ENCODE data around the gene PEMT.

The PEMT gene

GRCh38 chr17:17605083-17605728, 13.7 kb upstream of the PEMT start:
- no peak for DNase-seq

DNA sequence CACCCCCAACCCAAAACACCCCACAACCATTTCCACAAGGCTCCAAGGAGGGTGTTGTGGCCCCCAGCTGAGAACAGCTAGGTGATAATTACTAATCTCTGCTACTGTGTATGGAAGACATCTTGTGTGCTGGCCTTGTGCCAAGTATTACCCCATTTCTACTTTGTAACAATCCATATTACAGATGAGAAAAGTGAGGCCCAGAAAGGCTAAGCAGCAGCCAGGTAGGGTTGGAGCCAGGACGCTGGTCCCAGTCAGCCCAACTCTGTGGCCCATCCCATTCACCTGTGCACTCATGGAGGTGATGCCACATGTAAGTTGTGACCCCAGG, 12.4 kb upstream of the PEMT start:
- no peak for DNase-seq

DNA sequence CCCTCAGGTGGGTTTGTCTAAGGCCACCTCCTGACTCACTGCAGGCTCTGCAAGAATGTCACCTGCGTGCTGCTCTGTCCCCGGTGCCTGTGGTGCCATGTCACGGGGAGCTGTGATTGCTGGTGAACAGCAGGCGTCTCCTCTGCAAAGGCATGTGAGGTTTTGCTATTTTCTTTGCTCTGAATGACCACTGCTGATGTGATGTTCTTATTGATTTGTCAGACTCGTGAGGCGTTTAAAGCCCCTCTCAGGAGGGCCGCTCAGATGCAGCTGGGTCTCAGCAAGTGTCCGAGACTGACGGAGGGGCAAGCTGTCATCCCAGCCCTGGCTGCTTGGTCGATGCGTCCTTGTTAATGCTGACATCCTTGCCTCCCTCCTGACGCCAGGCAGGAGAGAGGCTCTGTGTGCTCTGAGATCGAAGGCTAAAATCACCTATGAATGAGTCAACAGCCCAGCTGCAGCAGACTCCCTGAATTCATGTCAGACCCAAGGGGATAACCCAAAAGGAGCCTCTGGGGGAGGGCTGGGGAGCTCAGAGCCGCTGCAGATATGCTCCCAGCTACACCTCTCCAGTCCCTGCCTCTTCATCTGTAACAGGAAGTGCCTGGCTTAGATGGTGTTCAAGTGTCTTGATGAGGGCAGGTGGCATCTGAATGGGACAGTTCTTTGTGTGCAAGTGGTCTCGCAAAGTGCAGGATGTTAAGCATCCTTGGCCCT, 11.8 kb upstream of the PEMT start:
- no peak for DNase-seq

- DNase-seq: no peak
These were observed 8.5 kb upstream of the PEMT start for GRCh38 chr17:17599965-17600364.

DNA sequence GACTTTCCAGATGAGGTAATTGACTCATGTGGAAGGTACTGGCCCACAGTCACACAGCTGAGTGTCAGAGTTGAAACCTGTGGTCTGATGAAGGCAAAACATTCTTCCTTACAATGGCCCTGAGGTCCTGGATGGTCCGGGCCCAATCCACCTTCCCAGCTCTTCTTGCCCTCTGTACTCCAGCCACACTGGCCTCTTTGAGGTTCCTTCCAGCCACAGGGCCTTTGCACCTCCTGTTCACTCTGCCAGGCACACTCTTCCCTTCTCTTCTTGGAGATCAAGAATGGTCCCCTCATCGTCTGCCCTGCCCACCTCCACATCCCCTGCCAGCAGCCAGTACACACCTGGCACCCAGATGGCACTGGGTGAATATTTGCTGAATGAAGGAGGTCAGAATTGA, 6.5 kb upstream of the PEMT start:
- no peak for DNase-seq

DNA sequence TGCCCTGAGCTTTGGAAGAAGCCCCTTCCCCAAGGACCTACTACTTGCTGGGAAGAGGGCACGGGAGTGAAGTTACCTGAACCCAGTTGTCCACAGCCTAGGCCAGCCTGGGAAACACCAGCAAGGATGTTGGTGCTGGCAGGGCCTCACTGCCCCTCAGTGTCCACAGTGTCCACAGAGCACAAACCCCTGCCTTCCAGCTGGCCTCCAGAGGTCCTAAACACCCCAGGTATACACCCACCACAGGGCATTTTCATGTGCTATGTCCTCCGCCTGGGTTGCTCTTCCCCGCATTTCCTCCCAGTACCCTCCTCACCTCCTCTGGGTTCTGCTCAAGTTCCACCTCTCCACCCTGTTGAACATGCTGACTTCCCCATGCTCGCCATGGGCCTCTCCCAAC, 4.2 kb upstream of the PEMT start:
- no peak for DNase-seq

DNA sequence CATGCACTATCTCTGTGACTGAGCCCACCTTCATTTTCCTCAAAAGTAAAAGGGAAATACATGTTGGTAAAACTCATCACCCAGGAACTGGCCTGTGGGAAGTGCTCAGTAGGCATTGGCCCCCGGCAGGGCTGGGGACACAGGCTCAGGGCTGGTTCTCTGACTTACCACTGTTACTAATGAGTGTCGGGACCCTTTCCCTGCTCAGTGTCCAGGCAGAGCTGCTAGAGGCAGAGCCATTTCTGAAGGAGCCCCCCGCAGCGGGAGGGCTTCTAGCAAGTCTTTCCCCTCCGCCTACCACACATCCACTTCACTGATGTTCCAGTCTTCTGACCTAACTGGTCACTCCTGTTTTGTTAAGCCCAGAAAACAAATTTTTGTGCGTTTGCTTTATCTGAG, 1.7 kb upstream of the PEMT start:
- no peak for DNase-seq

DNA sequence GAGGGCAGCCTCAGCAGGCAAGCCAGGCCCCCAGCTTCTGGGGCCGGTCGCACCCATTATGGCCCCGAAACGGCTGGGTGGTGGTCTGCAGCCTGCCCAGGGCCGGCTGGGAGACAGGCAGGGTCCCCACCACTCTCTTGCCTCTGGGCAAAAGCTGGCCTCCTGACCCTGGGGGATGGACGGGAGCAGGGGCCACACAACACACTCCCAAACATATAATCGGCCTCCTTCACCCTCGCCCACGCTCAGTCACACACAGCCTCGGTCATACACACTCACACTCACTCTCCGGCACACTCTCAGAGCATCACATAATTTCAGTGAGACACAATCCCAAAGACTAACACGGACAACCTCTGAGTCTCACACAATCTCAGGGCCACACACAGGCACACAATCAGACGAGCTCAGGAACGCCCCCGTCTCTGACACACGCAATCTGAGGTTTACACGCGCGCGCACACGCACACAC, 589 bp downstream of the PEMT start:
- DNase-seq: no peak

DNA sequence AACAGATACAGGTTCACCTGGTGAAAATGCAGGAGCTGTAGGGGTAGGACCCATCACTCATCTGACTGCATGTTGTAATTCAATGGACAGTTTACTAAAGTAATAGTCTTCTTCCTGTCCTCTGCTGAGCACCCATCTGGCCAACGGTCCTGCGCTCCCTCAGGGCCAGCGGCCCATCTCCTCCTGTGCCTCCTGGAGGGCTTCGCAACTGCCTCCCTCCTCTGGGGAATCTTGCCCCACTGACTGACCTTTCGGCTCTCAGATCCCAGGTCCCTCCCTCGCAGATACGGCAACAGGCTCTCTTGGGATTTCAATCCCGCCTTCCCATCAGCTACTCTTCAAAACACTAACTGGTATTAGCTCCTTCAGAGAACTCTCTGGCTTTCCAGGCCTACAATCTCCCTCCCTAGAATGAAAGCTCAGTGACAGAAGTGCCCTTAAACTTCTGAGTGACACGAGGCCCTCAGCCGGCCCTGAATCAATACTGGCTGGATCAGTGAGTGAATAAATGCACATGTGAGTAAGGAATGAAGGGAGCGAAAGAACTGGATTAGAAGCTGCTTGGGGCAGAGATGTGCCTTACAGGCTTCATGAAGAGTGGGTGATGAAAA, 1.3 kb downstream of the PEMT start:
- DNase-seq: no peak

DNA sequence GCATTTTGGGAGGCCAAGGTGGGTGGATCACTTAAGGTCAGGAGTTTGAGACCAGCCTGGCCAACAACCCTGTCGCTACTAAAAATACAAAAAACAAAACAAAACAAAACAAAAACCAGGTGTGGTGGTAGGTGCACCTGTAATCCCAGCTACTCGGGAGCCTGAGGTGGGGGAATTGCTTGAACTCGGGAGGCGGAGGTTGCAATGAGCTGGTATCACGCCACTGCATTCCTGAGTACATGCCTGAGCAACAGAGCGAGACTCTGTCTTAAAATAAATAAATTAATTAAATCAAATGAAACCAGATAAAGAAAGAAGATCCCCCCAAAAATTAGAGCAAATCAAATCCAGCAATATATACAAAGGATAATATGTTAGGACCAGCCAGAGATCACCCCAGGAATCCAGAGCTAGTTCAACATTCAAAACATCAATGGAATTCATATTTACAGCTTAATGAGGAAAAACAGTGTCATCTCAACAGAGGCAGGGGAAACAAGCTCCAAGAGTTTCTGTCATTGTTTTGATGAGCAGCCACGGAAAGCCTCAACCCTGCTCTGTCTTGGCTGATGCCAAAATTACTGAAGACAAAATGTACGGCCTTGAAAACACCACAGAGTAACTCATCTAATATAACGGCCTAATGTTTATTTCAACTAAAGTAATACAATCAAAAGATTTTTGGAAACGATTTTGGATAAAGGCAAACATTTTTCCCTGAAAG, 3.7 kb downstream of the PEMT start:
- no peak for DNase-seq

- no peak for DNase-seq
These were observed 9.1 kb downstream of the PEMT start for GRCh38 chr17:17582372-17582771.

DNA sequence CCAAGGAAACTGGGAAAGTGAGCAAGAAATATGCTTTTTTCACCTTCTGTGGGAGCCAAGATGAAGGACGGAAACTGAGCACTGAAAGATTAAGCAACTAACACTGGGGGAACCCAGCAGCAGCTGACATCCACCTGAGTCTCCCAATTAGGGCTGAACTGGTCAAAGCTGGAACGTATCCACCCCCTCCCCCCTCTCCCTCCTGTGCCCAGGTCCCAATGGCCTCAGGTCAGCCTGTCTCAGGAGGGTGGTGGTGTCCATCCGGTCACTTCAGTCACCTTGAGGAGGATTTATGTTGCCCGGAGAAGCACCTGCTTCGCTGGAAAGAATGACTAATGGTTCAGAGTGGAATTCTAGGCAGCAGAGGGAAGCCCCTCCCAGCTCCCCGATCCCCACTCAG, 10.0 kb downstream of the PEMT start:
- DNase-seq: no peak

- no peak for DNase-seq
These were observed 10.6 kb downstream of the PEMT start for GRCh38 chr17:17580662-17581470.

DNA sequence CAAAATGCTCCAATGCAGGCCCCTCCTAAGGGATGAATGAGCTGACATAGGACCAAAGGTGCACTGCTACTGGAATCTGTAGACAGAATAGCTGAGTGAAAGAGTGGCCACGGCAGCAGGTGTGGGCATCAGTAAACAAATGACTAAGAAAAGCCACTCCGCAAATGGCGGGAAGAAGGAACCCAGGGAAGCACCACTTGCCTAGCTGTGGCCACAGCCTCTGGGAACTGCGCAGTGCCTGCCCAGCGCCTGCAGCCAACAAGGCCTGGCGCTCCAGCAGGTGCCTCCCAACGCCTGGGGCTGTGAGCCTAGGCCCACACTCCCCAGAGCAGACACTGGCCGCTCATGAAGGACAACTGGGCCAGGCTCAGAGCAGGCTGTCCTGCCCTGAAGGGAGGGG, 11.8 kb downstream of the PEMT start:
- DNase-seq: no peak

- DNase-seq: no peak
These were observed 14.1 kb downstream of the PEMT start for GRCh38 chr17:17577373-17577772.

- no peak for DNase-seq
These were observed 14.7 kb downstream of the PEMT start for GRCh38 chr17:17576772-17577234.

DNA sequence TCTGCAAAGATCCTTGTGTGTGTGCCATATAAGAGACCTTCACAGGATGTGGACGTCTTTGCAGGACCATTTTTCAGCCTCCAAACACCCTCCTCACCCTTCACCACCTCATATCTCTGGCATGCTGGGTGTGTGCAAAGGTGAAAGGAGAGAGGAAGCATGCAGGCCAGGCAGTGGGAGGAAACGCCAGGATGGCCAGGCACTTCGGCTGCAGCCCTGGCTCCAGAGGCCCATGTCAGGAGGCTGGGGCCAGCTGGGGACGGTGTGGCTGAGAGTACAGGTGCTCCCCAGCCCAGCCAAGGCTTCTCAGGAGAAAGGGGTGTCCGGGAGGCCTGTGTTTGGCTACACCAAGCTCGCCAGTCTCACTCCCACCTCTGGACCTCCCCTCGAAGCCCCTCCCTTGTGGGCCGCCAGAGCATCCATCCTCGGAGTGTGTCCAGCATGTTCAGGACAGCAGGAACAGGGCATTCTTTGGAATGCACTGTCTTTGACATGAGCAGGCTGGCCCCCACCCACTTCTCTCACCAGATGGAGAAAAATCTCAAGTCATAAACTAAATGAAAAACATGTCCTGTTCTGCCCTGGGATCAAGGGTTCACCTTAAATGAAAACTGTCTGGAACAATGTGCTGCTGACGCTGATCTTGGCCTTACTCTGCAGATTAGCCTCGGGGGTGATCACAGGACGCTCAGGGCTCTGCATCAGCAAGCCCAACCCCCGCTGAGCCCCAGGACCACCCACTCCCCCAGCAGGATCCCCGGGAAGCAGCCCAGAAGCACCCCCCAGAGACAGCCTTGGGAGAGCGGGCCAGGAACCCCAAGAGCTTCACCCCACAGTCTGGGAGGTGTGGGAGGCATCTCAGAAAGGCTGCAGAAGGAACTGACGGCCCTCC, 15.9 kb downstream of the PEMT start:
- no peak for DNase-seq

GRCh38 chr17:17573912-17574311, 17.6 kb downstream of the PEMT start:
- DNase-seq: no peak

GRCh38 chr17:17572010-17572785, 19.3 kb downstream of the PEMT start:
- no peak for DNase-seq

DNA sequence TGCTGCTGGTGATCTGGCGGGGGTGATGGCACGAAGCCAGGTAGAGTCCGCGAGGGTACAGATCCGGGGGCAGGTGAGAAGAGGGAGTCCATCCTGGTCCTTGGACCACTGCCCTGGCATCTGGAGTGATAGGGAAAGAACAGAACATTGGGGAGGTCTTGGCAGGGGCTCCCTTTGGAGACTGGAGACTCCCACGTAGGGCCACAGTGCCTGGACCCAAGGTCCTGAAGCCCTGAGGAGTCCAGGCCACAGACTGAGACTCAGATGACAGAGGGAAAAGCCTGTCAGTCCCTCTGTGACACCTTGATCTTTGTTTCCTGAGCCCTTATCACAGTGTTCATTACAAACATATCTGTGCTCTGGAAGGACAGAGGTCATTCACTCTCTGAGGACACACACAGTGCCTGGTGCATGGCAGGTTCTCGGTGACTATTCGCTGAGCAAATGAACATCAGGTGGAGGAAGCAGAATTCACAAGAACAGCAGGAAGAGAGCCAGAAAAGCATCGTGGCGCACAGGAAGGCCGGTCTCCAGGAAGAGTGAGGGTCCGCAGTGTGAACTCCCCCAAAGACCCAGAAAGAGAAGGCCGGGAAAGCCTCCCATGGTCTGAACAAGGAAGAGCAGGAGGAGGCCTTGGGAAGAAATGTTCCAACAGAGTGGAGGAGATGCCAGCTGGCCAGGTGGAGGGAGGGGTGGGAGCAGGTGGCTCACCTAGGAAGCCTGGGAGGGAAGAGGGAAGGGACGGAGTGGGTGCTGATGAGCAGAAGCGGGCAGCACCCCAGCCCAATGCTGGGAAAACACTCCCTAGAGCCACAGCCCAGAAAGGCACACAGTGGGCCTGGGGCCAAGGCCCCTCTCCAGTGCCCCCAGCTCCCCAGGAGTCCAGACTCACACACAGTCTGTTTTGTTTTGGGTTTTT, 20.5 kb downstream of the PEMT start:
- no peak for DNase-seq

All from NCI-H526 (cell line).